HG03571 (cell line): Measurements from ENCODE around the gene OPN1SW.

Experiments used
- ATAC-seq: cut with Tn5 transposase; IDR thresholded peaks from one replicate; pipeline ENCODE4 v1.9.1; 2021; ENCODE audit not compliant: unreplicated experiment

OPN1SW gene

DNA sequence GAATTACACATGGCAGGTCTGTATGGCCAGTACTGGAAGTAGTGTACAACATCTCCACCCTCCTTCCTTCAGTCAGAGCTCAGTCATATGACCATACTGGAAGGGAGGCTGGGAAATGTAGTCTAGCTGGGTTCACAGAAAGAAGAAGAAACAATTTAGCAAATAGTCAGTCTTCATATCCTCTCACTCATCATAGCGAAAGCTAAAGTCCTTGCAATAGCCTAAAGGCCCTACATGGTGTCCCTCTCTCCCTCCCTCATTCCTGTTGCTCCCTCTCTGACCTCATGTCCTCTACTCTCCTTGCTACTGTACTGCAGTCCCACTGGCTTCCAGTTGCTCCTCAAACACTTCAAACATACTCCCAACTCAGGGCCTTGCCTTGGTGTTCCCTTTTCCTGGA is 40.7 kb downstream of the OPN1SW start:
- no peak for ATAC-seq

DNA sequence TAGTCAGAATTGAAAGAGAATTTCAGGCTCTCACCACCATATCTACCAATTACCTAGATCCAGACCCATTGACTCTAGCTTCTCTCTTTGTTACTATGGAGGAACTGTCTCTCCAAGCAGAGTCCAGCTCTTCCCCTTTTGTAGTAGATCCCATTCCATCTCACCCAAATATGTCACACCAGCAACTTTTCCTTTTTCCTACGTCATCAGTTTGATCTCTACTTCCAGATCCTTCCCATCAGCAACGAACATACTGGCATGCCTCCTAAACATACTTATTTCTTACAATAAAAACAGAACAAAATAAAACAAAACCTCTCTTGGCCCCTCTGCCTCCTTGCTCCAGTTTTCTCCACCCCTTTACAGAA is 42.3 kb downstream of the OPN1SW start:
- no peak for ATAC-seq

DNA sequence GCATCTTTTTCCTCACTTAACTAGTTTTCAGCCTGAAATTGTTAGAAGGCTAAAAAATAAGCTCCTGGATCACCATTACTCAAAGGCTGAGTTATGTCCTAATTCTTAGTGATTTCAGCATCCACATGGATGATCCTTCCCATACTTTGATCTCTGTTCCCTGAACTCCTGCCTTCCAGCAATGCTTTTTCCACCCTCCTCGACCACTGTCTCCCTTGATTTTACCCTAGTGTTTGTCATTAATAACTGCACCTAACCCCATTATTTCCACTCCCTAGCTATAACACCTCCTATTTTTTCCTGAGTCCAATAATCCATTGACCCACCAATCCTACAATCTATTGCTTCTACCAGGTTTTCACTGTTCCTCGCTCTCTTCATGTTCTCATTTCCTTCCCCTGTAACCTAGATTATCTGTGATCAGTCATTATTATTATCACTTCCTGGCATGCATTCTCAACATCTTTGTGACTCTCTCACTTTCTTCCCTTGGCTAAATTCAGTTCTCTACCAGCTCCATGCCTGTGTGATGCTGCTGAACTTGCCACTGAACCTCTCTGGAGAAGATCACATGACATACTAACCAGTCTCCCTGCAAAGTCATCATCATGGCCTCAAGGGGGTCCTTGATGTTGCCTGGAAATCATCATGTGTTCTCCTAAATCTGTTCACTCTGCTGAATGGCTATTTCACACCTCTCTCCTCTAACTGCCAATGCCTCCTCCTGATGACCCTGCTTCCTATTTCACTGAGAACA is 42.9 kb downstream of the OPN1SW start:
- no peak for ATAC-seq

DNA sequence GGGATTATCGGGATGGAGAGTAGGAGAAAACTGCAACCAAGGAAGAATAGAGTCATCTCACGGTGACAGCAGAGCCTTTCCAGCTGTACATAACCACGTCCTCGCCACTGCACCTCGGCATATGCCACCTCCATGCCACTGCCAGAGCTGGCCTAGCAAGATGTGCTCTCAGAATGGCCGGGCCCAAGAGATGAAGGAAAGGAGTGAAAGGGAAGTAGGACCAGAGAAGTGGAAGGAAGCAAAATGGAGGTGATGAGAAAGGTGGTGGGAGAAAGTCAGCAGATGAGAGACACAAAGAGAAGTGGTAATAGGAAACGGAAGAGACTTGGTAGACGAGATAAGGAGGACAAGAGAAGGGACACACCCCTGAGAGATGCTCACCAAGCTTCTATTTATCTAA is 44.4 kb downstream of the OPN1SW start:
- no peak for ATAC-seq

- no peak for ATAC-seq
Observed at GRCh38 chr7:128729494-128729893, 46.1 kb downstream of the OPN1SW start.

- ATAC-seq = no peak
Observed at GRCh38 chr7:128728598-128728997, 47.0 kb downstream of the OPN1SW start.

DNA sequence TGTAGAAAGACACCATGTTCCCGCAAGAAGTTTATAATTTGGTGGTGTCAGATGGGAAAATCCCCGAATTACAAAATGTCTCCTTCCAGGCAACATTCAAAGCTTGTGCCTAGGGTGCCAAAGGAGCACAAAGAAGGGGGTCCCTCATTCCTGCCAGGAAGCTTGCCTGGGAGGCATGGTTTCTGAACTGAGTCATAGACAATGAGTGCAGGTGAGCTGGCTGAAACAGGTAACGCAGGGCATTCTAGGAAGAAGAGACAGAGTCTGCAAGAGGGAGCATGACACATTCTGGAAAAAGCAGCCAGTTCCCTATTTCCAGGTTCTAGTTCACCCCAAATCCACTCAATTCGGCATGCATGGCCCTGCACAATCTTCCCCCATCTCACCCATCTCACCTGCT is 48.4 kb downstream of the OPN1SW start:
- no peak for ATAC-seq

- ATAC-seq = no peak
Observed at GRCh38 chr7:128726737-128727072, 48.9 kb downstream of the OPN1SW start.

DNA sequence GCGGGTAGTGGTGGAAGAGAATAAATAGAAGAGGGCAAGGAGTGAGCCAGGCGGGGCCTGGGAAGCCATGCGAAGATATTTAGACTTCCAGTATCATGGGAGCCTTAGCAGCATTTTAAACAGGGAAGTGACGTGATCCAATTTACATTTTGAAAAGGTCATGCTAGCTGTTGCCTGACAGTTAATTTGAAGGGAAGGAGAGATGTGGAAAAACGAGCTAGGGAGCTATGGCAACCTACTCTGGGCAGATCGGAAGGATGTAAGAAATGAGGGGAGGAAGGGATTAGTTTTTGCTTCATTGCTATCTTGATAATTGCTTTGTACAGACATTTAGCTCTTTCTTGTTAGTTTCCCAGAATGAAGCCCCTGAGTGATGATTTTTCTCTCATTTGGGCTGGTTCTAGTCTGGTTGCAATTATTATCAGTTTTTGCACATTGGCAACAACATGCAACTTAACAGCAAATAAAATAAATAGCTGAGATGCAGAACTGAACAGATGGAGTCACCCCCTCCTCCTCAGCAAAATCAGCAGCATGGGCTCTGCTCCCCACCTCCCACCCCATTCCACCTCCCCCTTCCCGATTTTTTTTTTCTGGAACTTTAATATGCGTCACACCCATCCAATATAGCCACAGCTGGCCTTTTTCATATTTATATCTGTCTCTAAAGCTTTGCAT is 49.4 kb downstream of the OPN1SW start:
- no peak for ATAC-seq

DNA sequence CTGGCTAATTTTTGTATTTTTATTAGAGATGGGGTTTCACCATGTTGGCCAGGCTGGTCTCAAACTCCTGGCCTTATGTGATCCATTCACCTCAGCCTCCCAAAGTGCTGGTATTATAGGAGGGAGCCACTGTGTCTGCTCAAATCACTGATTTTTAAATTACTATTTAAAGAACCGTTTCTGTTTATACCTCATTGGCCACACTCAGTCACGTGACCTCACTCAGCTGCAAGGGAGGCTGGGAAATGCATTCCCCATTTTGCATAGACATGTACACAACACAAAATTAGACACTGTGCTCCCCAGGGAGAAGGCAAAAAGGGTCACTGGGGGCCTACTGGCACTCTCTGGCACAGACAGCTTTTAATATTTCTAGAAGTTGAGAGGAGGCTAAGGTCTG is 50.1 kb downstream of the OPN1SW start:
- ATAC-seq = no peak

DNA sequence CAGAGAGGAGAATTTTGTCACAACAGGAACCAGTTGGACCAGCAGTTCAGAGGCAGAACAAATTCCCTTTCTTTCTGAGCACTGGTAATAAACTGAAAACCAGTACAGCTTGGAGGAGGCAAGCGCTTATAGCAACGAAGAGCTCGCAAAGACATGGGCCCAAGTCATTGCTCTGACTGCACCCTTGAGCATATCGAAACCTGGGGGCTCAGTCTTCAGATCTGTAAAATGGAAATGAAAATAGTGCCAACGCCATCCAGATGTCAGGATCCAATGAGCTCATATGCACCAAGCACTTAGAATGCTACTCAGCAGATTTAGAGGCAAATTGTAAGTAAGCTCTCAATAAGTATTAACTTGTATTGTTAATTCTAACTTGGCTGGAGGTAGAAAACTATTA is 50.9 kb downstream of the OPN1SW start:
- ATAC-seq = no peak
